Measurements from ENCODE around the gene SURF4. TPM values are rescaled to one million over a fixed set of nuclear protein-coding genes. Genes with fewer than 3 reads are reported as not detected.
"Not testable (repeated sequence)": the region's sequence is repeated elsewhere in the genome, so short reads cannot be mapped to it uniquely, and the experiment has no call there.

Gene SURF4
- total and polyA plus RNA-seq, 3 donors from 2014 or later = 150 to 163 (median 151) TPM

- H3K27me3 ChIP-seq = no peaks in the 10 kb centered on the region
- 68 to 69% methylated on average over 8 to 9 of the region's 9 CpGs for WGBS, 2 donors
- no peak for DNase-seq
- no peaks in the 10 kb centered on the region for H3K36me3 ChIP-seq (ENCODE audit: low read depth, missing control alignments)
- no peaks in the 10 kb centered on the region for H3K4me1 ChIP-seq
- TF ChIP-seq POLR2A (IDR thresholded peaks at IDR 0.05) = no peak
- no peak for TF ChIP-seq CTCF (IDR thresholded peaks at IDR 0.05)
- intact Hi-C loops (cut with DNase I; ENCODE audit: low total_unique reads) = no loop called here
- no peak overlapping the region for H3K4me3 ChIP-seq
- no peak overlapping the region for H3K27ac ChIP-seq
- H3K9me3 ChIP-seq = no peaks in the 10 kb centered on the region
Measured at GRCh38 chr9:133397895-133398294, 22.0 kb upstream of the SURF4 start.

- 83 to 84% methylated on average over 6 of the region's 6 CpGs for WGBS, 2 donors
Measured at GRCh38 chr9:133397370-133397769, 21.5 kb upstream of the SURF4 start.

GRCh38 chr9:133396952-133397351 is 21.1 kb upstream of the SURF4 start:
- no peak for TF ChIP-seq POLR2A (IDR thresholded peaks at IDR 0.05)
- TF ChIP-seq CTCF (IDR thresholded peaks at IDR 0.05) = no peak
- Histone ChIP-seq H3K4me3 (no peak overlapping the region), H3K9me3 (no peaks in the 10 kb centered on the region), H3K36me3 (ENCODE audit: low read depth, missing control alignments) (no peaks in the 10 kb centered on the region), H3K27ac (no peak overlapping the region), H3K27me3 (no peaks in the 10 kb centered on the region), H3K4me1 (no peaks in the 10 kb centered on the region)
- 62 to 67% methylated on average over 3 to 14 of the region's 14 CpGs for WGBS, 2 donors
- intact Hi-C loops (cut with DNase I; ENCODE audit: low total_unique reads) = no loop called here
- peak; percentile 28 for DNase-seq

More at GRCh38 chr9:133397370-133397769, 21.5 kb upstream of the SURF4 start:
- intact Hi-C loops (cut with DNase I; ENCODE audit: low total_unique reads) = no loop called here
- H3K36me3 ChIP-seq (ENCODE audit: low read depth, missing control alignments) = no peaks in the 10 kb centered on the region
- H3K9me3 ChIP-seq = no peaks in the 10 kb centered on the region
- DNase-seq = no peak
- TF ChIP-seq CTCF (IDR thresholded peaks at IDR 0.05) (no peak), POLR2A (IDR thresholded peaks at IDR 0.05) (no peak)
- H3K4me1 ChIP-seq = no peaks in the 10 kb centered on the region
- no peaks in the 10 kb centered on the region for H3K27me3 ChIP-seq
- no peak overlapping the region for H3K4me3 ChIP-seq
- H3K27ac ChIP-seq = no peak overlapping the region

- H3K4me3 ChIP-seq = no peak overlapping the region
- WGBS, 2 donors = 19 to 37% methylated on average over 3 to 8 of the region's 8 CpGs
- H3K4me1 ChIP-seq = no peaks in the 10 kb centered on the region
- no peak for DNase-seq
- intact Hi-C loops (cut with DNase I; ENCODE audit: low total_unique reads) = no loop called here
- H3K9me3 ChIP-seq = no peaks in the 10 kb centered on the region
- TF ChIP-seq CTCF (IDR thresholded peaks at IDR 0.05) = no peak
- TF ChIP-seq POLR2A (IDR thresholded peaks at IDR 0.05) = no peak
- H3K27ac ChIP-seq = no peak overlapping the region
- no peaks in the 10 kb centered on the region for H3K27me3 ChIP-seq
- H3K36me3 ChIP-seq (ENCODE audit: low read depth, missing control alignments) = no peaks in the 10 kb centered on the region
Measured at GRCh38 chr9:133394687-133395271, 18.9 kb upstream of the SURF4 start.

GRCh38 chr9:133393399-133393798 is 17.5 kb upstream of the SURF4 start:
- no peak overlapping the region for H3K27ac ChIP-seq
- H3K4me3 ChIP-seq = no peak overlapping the region
- intact Hi-C loops (cut with DNase I; ENCODE audit: low total_unique reads) = no loop called here
- 93 to 96% methylated on average over 3 of the region's 3 CpGs for whole genome bisulfite sequencing, 2 donors
- TF ChIP-seq CTCF (IDR thresholded peaks at IDR 0.05) = no peak
- no peak for DNase-seq
- H3K4me1 ChIP-seq = no peaks in the 10 kb centered on the region
- H3K27me3 ChIP-seq = no peaks in the 10 kb centered on the region
- H3K9me3 ChIP-seq = no peaks in the 10 kb centered on the region
- no peaks in the 10 kb centered on the region for H3K36me3 ChIP-seq (ENCODE audit: low read depth, missing control alignments)

- H3K4me3 ChIP-seq; H3K27ac ChIP-seq; H3K9me3 ChIP-seq; H3K4me1 ChIP-seq; H3K36me3 ChIP-seq (ENCODE audit: low read depth, missing control alignments); H3K27me3 ChIP-seq; DNase-seq; intact Hi-C loops (cut with DNase I; ENCODE audit: low total_unique reads): not testable (repeated sequence)
- 94 to 100% methylated on average over 3 of the region's 3 CpGs for WGBS, 2 donors
Measured at GRCh38 chr9:133392308-133392707, 16.4 kb upstream of the SURF4 start.

- H3K36me3 ChIP-seq (ENCODE audit: low read depth, missing control alignments); intact Hi-C loops (cut with DNase I; ENCODE audit: low total_unique reads); DNase-seq; H3K4me1 ChIP-seq; H3K27me3 ChIP-seq; H3K27ac ChIP-seq; H3K9me3 ChIP-seq; H3K4me3 ChIP-seq: not testable (repeated sequence)
- 58 to 70% methylated on average over 3 of the region's 4 CpGs for WGBS, 2 donors
Measured at GRCh38 chr9:133391449-133391848, 15.6 kb upstream of the SURF4 start.
